Calu3 (cell line): ENCODE data around the gene HAND1. TPM values are rescaled to one million over a fixed set of nuclear protein-coding genes. Genes with fewer than 3 reads are reported as not detected.

Experiments
- BruUV-seq: library from RNA; stranded (reverse); fragments of 400-500 nt; replicated peaks from 2 replicates; lab custom pipeline; 2021; lab: Mats Ljungman, UMichigan
- CTCF ChIA-PET: fragments of 300-600 bp; sonication (Branson Sonifier 250); formaldehyde crosslinking; loops from one replicate; lab custom pipeline; 2022; ENCODE audit warnings: antibody characterized with exemption; lab: Charles Lee
- DNase-seq: peaks from one replicate; pipeline ENCODE4 v3.0.0; 2022
- H3K27ac Mint-ChIP-seq: one replicate; pipeline ENCODE4 v1.8.0; 2022; ENCODE audit warnings: mixed read lengths; ENCODE audit not compliant: unreplicated experiment
- H3K27me3 Mint-ChIP-seq: one replicate; pipeline ENCODE4 v1.8.0; 2022; ENCODE audit warnings: mixed read lengths; ENCODE audit not compliant: unreplicated experiment
- H3K36me3 Mint-ChIP-seq: one replicate; pipeline ENCODE4 v1.8.0; 2022; ENCODE audit warnings: mild to moderate bottlenecking, moderate library complexity, mixed read lengths; ENCODE audit not compliant: insufficient read depth, unreplicated experiment
- H3K4me1 Mint-ChIP-seq: one replicate; pipeline ENCODE4 v1.8.0; 2022; ENCODE audit warnings: mild to moderate bottlenecking, low read depth, mixed read lengths; ENCODE audit not compliant: unreplicated experiment
- H3K4me3 Mint-ChIP-seq: one replicate; pipeline ENCODE4 v1.8.0; 2022; ENCODE audit warnings: mild to moderate bottlenecking, low read depth, moderate library complexity, mixed read lengths; ENCODE audit not compliant: unreplicated experiment
- H3K9me3 Mint-ChIP-seq: one replicate; pipeline ENCODE4 v1.8.0; 2022; ENCODE audit warnings: low read depth, mixed read lengths; ENCODE audit not compliant: unreplicated experiment
- CTCF ChIP-seq: fragments of 200-600 bp; IDR thresholded peaks from one replicate; pipeline ENCODE4 v1.8.0; 2022; ENCODE audit warnings: antibody characterized with exemption; ENCODE audit not compliant: unreplicated experiment
- intact Hi-C: fragments of 100-400 bp; cut with micrococcal nuclease; formaldehyde crosslinking; loops from one replicate; pipeline ENCODE4 v1.10.0; 2022; ENCODE audit not compliant: unreplicated experiment
- total RNA-seq: library from RNA; stranded (reverse); gene quantifications from 2 replicates; pipeline ENCODE4 v1.2.3, GENCODE V29; 2022

The HAND1 gene
- total RNA-seq, 1 experiment from 2014 or later, result not detected

GRCh38 chr5:154437281-154437965 lies 40.6 kb downstream of the HAND1 start:
- no peak overlapping the region for H3K4me3 Mint-ChIP-seq
- BruUV-seq, result no TSS peak
- CTCF ChIA-PET, result no interaction called here
- no peak for DNase-seq
- no peaks in the 10 kb centered on the region for H3K27me3 Mint-ChIP-seq
- intact Hi-C loops, result no loop called here
- peaks cover 10% of the 10 kb centered on the region for H3K36me3 Mint-ChIP-seq
- no peak for TF ChIP-seq CTCF
- no peaks in the 10 kb centered on the region for H3K4me1 Mint-ChIP-seq
- no peak overlapping the region for H3K27ac Mint-ChIP-seq
- no peaks in the 10 kb centered on the region for H3K9me3 Mint-ChIP-seq

- intact Hi-C loops, result no loop called here
- no peak for DNase-seq
- Mint-ChIP-seq H3K4me1 (no peaks in the 10 kb centered on the region), H3K9me3 (no peaks in the 10 kb centered on the region), H3K4me3 (no peak overlapping the region), H3K27me3 (no peaks in the 10 kb centered on the region), H3K27ac (no peak overlapping the region), H3K36me3 (peaks cover 10% of the 10 kb centered on the region)
- BruUV-seq, result no TSS peak
- CTCF ChIA-PET, result no interaction called here
- no peak for TF ChIP-seq CTCF
Observed at GRCh38 chr5:154435226-154435625, 42.8 kb downstream of the HAND1 start.

GRCh38 chr5:154430961-154431630 lies 46.9 kb downstream of the HAND1 start:
- no peak for TF ChIP-seq CTCF
- no peaks in the 10 kb centered on the region for H3K36me3 Mint-ChIP-seq
- H3K4me3 Mint-ChIP-seq, result no peak overlapping the region
- no TSS peak for BruUV-seq
- CTCF ChIA-PET, result no interaction called here
- no peaks in the 10 kb centered on the region for H3K27me3 Mint-ChIP-seq
- intact Hi-C loops, result no loop called here
- H3K27ac Mint-ChIP-seq, result no peak overlapping the region
- DNase-seq, result no peak
- H3K4me1 Mint-ChIP-seq, result no peaks in the 10 kb centered on the region
- no peaks in the 10 kb centered on the region for H3K9me3 Mint-ChIP-seq

- DNase-seq, result no peak
- CTCF ChIA-PET, result no interaction called here
- no peaks in the 10 kb centered on the region for H3K27me3 Mint-ChIP-seq
- no peak overlapping the region for H3K4me3 Mint-ChIP-seq
- intact Hi-C loops, result no loop called here
- H3K4me1 Mint-ChIP-seq, result no peaks in the 10 kb centered on the region
- no peak for TF ChIP-seq CTCF
- H3K9me3 Mint-ChIP-seq, result no peaks in the 10 kb centered on the region
- H3K36me3 Mint-ChIP-seq, result no peaks in the 10 kb centered on the region
- no peak overlapping the region for H3K27ac Mint-ChIP-seq
- BruUV-seq, result no TSS peak
Observed at GRCh38 chr5:154430466-154430865, 47.6 kb downstream of the HAND1 start.
